Measurements from ENCODE around the gene HSP90AB1. TPM values are rescaled to one million over a fixed set of nuclear protein-coding genes. Genes with fewer than 3 reads are reported as not detected.

The HSP90AB1 gene
- total and polyA plus RNA-seq, 9 of the 15 experiments (the other 6 are each of a cell fraction or from before 2014, with no cell fraction given): 1,780 to 3,358 (median 2,262) TPM

DNA sequence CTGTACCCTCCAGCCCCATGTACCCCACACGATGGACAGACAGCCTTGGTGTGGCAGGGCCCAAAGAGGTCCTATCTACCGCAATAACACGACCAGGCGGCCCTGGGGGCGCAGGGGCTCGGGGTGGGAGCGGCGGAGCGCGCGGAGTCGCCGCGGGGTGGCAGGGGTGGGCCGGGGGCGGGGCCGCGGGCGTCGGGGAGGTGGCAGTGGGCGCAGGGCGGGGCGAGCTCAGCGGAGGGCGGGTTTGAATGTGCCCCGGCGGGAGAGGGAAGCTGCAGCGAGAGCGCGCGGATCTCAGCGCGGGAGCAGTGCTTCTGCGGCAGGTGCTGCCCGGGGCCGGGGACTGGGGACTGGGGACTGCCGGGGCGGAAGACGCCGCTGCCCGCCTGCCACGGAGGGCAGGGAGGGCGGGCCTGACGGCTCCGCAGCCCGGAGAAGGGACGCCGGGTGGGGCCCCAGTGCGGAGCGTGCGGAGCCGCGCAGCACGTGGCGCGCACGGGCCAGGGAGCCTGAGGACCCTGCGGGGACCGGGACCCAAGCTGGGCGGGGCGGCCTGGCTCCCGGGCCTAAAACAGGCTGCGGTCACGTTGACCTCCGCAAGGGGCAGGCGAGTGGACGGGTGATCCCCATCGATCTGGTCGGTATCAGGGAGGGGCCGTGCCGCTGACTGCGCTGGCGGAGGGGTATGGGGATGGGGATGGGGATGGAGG, 23.4 kb upstream of the HSP90AB1 start, which contains the start of gene SLC29A1 (continued):
- TF ChIP-seq, protein P1, sequence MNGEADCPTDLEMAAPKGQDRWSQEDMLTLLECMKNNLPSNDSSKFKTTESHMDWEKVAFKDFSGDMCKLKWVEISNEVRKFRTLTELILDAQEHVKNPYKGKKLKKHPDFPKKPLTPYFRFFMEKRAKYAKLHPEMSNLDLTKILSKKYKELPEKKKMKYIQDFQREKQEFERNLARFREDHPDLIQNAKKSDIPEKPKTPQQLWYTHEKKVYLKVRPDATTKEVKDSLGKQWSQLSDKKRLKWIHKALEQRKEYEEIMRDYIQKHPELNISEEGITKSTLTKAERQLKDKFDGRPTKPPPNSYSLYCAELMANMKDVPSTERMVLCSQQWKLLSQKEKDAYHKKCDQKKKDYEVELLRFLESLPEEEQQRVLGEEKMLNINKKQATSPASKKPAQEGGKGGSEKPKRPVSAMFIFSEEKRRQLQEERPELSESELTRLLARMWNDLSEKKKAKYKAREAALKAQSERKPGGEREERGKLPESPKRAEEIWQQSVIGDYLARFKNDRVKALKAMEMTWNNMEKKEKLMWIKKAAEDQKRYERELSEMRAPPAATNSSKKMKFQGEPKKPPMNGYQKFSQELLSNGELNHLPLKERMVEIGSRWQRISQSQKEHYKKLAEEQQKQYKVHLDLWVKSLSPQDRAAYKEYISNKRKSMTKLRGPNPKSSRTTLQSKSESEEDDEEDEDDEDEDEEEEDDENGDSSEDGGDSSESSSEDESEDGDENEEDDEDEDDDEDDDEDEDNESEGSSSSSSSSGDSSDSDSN (IDR thresholded peaks at IDR 0.05; ENCODE audit: borderline replicate concordance in 1 of 2, low read depth in 2 of 2, low read length in 2 of 2): peak in 1 of 2 experiments; percentile 70; a peak in 1 of 4 replicates
- TF ChIP-seq, protein P2, sequence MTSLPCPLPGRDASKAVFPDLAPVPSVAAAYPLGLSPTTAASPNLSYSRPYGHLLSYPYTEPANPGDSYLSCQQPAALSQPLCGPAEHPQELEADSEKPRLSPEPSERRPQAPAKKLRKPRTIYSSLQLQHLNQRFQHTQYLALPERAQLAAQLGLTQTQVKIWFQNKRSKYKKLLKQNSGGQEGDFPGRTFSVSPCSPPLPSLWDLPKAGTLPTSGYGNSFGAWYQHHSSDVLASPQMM (CRISPR knock-in tag; IDR thresholded peaks at IDR 0.05): no peak
- TF ChIP-seq ARNT (IDR thresholded peaks at IDR 0.05) (no peak), MTA2 (IDR thresholded peaks at IDR 0.05; ENCODE audit: low read depth) (no peak), BCOR (IDR thresholded peaks at IDR 0.05) (no peak), RFX5 (IDR thresholded peaks at IDR 0.05; ENCODE audit: low read depth, low read length) (no peak), YY1 (IDR thresholded peaks at IDR 0.05; ENCODE audit: borderline replicate concordance in 1 of 3, control insufficient read depth in 1 of 3, extremely low read depth in 1 of 3, insufficient read depth in 3 of 3, insufficient read length in 1 of 3, insufficient replicate concordance in 2 of 3, low read depth in 1 of 3, low read length in 2 of 3) (peak in 2 of 3 experiments; percentile 15 to 44), TBL1XR1 (IDR thresholded peaks at IDR 0.05; ENCODE audit: low read length in 2 of 2) (no peak), NCOA2 (IDR thresholded peaks at IDR 0.05; ENCODE audit: partially characterized antibody in 2 of 2) (no peak), ZNF79 (CRISPR knock-in tag; IDR thresholded peaks at IDR 0.05; ENCODE audit: low read depth) (no peak)
- TF ChIP-seq, protein P3, sequence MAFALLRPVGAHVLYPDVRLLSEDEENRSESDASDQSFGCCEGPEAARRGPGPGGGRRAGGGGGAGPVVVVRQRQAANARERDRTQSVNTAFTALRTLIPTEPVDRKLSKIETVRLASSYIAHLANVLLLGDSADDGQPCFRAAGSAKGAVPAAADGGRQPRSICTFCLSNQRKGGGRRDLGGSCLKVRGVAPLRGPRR (CRISPR knock-in tag; IDR thresholded peaks at IDR 0.05): no peak
- TF ChIP-seq, protein P4, sequence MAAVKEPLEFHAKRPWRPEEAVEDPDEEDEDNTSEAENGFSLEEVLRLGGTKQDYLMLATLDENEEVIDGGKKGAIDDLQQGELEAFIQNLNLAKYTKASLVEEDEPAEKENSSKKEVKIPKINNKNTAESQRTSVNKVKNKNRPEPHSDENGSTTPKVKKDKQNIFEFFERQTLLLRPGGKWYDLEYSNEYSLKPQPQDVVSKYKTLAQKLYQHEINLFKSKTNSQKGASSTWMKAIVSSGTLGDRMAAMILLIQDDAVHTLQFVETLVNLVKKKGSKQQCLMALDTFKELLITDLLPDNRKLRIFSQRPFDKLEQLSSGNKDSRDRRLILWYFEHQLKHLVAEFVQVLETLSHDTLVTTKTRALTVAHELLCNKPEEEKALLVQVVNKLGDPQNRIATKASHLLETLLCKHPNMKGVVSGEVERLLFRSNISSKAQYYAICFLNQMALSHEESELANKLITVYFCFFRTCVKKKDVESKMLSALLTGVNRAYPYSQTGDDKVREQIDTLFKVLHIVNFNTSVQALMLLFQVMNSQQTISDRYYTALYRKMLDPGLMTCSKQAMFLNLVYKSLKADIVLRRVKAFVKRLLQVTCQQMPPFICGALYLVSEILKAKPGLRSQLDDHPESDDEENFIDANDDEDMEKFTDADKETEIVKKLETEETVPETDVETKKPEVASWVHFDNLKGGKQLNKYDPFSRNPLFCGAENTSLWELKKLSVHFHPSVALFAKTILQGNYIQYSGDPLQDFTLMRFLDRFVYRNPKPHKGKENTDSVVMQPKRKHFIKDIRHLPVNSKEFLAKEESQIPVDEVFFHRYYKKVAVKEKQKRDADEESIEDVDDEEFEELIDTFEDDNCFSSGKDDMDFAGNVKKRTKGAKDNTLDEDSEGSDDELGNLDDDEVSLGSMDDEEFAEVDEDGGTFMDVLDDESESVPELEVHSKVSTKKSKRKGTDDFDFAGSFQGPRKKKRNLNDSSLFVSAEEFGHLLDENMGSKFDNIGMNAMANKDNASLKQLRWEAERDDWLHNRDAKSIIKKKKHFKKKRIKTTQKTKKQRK (IDR thresholded peaks at IDR 0.05; ENCODE audit: borderline replicate concordance, low read depth, low read length): no peak
- TF ChIP-seq, protein P5, sequence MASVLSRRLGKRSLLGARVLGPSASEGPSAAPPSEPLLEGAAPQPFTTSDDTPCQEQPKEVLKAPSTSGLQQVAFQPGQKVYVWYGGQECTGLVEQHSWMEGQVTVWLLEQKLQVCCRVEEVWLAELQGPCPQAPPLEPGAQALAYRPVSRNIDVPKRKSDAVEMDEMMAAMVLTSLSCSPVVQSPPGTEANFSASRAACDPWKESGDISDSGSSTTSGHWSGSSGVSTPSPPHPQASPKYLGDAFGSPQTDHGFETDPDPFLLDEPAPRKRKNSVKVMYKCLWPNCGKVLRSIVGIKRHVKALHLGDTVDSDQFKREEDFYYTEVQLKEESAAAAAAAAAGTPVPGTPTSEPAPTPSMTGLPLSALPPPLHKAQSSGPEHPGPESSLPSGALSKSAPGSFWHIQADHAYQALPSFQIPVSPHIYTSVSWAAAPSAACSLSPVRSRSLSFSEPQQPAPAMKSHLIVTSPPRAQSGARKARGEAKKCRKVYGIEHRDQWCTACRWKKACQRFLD (CRISPR knock-in tag; IDR thresholded peaks at IDR 0.05): peak; percentile 67; the same call in 1 of the 2 replicates

All from K562 (cell line).